Mesenchymal stem cell (in vitro differentiated cells and primary cell): ENCODE results near the gene CDCA3.

Source experiments
- DNase-seq: peaks from one replicate; pipeline ENCODE4 v3.0.0-alpha.2; 2013
- H2AFZ ChIP-seq: one replicate; pipeline ENCODE4 v1.6.1; 2013; ENCODE audit warnings: low read depth, mild to moderate bottlenecking, control low read depth, inconsistent platforms, low read length, moderate library complexity
- H2AK5ac ChIP-seq: 2 replicates; pipeline ENCODE4 v1.6.1; 2013; ENCODE audit warnings: low read length, moderate library complexity, mild to moderate bottlenecking, inconsistent platforms; ENCODE audit not compliant: severe bottlenecking
- H2BK120ac ChIP-seq: one replicate; pipeline ENCODE4 v1.6.1; 2013; ENCODE audit warnings: low read depth, mild to moderate bottlenecking, inconsistent platforms, low read length, moderate library complexity
- H2BK12ac ChIP-seq, 2 experiments: one replicate each; pipeline ENCODE4 v1.6.1; 2013; ENCODE audit warnings: inconsistent platforms in 2 of 2, low read length in 2 of 2, mild to moderate bottlenecking in 2 of 2, moderate library complexity in 2 of 2, control low read depth in 1 of 2
- H2BK15ac ChIP-seq: one replicate; pipeline ENCODE4 v1.6.1; 2013; ENCODE audit warnings: mild to moderate bottlenecking, low read depth, inconsistent platforms; ENCODE audit not compliant: poor library complexity, severe bottlenecking
- H2BK5ac ChIP-seq: 2 replicates; pipeline ENCODE4 v1.6.1; 2013; ENCODE audit warnings: low read depth, mild to moderate bottlenecking, low read length, control low read depth, inconsistent platforms; ENCODE audit not compliant: poor library complexity, severe bottlenecking
- H3K14ac ChIP-seq, 2 experiments: one replicate each; pipeline ENCODE4 v1.6.1; 2013; ENCODE audit warnings: inconsistent platforms in 2 of 2, low read length in 2 of 2, control low read depth in 1 of 2, mild to moderate bottlenecking in 1 of 2, moderate library complexity in 1 of 2
- H3K18ac ChIP-seq, 2 experiments: one replicate each; pipeline ENCODE4 v1.6.1; 2013; ENCODE audit warnings: inconsistent platforms in 2 of 2, low read length in 2 of 2, control low read depth in 1 of 2, low read depth in 1 of 2, mild to moderate bottlenecking in 1 of 2
- H3K23ac ChIP-seq, 2 experiments: one replicate each; pipeline ENCODE4 v1.6.1; 2013; ENCODE audit warnings: inconsistent platforms in 2 of 2, low read length in 2 of 2, mild to moderate bottlenecking in 2 of 2, moderate library complexity in 2 of 2, control low read depth in 1 of 2
- H3K27ac ChIP-seq: 2 replicates; pipeline ENCODE4 v1.5.1; 2013; ENCODE audit warnings: mild to moderate bottlenecking, moderate library complexity, low read length, control low read depth, inconsistent platforms; ENCODE audit not compliant: poor library complexity, severe bottlenecking
- H3K27me3 ChIP-seq, 2 experiments: 2 replicates each; pipeline versions ENCODE4 v1.6.1 to v1.7.0; 2013; ENCODE audit warnings: low read length in 2 of 2, mild to moderate bottlenecking in 2 of 2, moderate library complexity in 2 of 2, control low read depth in 1 of 2, inconsistent platforms in 1 of 2; ENCODE audit not compliant: control insufficient read depth in 1 of 2, insufficient read depth in 1 of 2
- H3K36me3 ChIP-seq, 2 experiments: 2 replicates each; pipeline versions ENCODE4 v1.6.1 to v1.7.0; 2013; ENCODE audit warnings: low read length in 2 of 2, control low read depth in 1 of 2, inconsistent platforms in 1 of 2, low read depth in 1 of 2, mild to moderate bottlenecking in 1 of 2; ENCODE audit not compliant: insufficient read depth in 2 of 2, control insufficient read depth in 1 of 2
- H3K4ac ChIP-seq, 2 experiments: one replicate each; pipeline ENCODE4 v1.6.1; 2013; ENCODE audit warnings: inconsistent platforms in 2 of 2, low read length in 2 of 2, mild to moderate bottlenecking in 2 of 2, moderate library complexity in 2 of 2, control low read depth in 1 of 2, low read depth in 1 of 2
- H3K4me1 ChIP-seq: 2 replicates; pipeline ENCODE4 v1.6.1; 2013; ENCODE audit warnings: low read depth, low read length, control low read depth; ENCODE audit not compliant: control insufficient read depth, insufficient read depth
- H3K4me2 ChIP-seq: 2 replicates; pipeline ENCODE4 v1.6.1; 2013; ENCODE audit warnings: low read length, mild to moderate bottlenecking, inconsistent platforms; ENCODE audit not compliant: poor library complexity, severe bottlenecking
- H3K4me3 ChIP-seq, 2 experiments: 2 replicates each; pipeline versions ENCODE4 v1.5.1 to v1.7.0; 2013; ENCODE audit warnings: low read length in 2 of 2, mild to moderate bottlenecking in 2 of 2, control low read depth in 1 of 2, low read depth in 1 of 2; ENCODE audit not compliant: insufficient read depth in 1 of 2
- H3K79me1 ChIP-seq: replicated peaks from 2 replicates; pipeline ENCODE4 v1.6.1; 2013; ENCODE audit warnings: mild to moderate bottlenecking, control low read depth, low read length, inconsistent platforms; ENCODE audit not compliant: poor library complexity, severe bottlenecking
- H3K9ac ChIP-seq: 2 replicates; pipeline ENCODE4 v1.7.0; 2013; ENCODE audit warnings: mild to moderate bottlenecking, low read length, moderate library complexity
- H3K9me3 ChIP-seq: 2 replicates; pipeline ENCODE4 v1.7.0; 2013; ENCODE audit warnings: mild to moderate bottlenecking, low read length; ENCODE audit not compliant: control insufficient read depth
- H4K8ac ChIP-seq: one replicate; pipeline ENCODE4 v1.6.1; 2013; ENCODE audit warnings: inconsistent platforms, mild to moderate bottlenecking, low read length, moderate library complexity
- H4K91ac ChIP-seq: one replicate; pipeline ENCODE4 v1.6.1; 2013; ENCODE audit warnings: mild to moderate bottlenecking, low read length, inconsistent platforms
- WGBS: methylation state at CpG from one replicate; pipeline ENCODE4 v1.1.7; 2013; ENCODE audit warnings: mixed read lengths; 5-methylcytosine and 5-hydroxymethylcytosine counted together

CDCA3 gene

GRCh38 chr12:6863033-6863432, 11.9 kb upstream of the CDCA3 start:
- Histone ChIP-seq H4K8ac (no peak overlapping the region), H2AFZ (no peak overlapping the region)
- WGBS = 96% methylated on average over 11 of the region's 11 CpGs

GRCh38 chr12:6861391-6861790, 10.3 kb upstream of the CDCA3 start:
- H3K36me3 ChIP-seq = peaks cover 95 to 98% of the 10 kb centered on the region in 2 experiments
- H3K4ac ChIP-seq = no peak overlapping the region
- no peak overlapping the region for H3K4me2 ChIP-seq
- H3K4me1 ChIP-seq = no peaks in the 10 kb centered on the region
- no peak overlapping the region for H2BK12ac ChIP-seq
- H2BK15ac ChIP-seq = no peak overlapping the region
- H3K9me3 ChIP-seq = no peaks in the 10 kb centered on the region
- no peak overlapping the region for H4K91ac ChIP-seq
- H2BK120ac ChIP-seq = no peak overlapping the region
- H3K27me3 ChIP-seq = no peaks in the 10 kb centered on the region
- no peak overlapping the region for H4K8ac ChIP-seq
- no peak overlapping the region for H3K23ac ChIP-seq
- peaks cover 27% of the 10 kb centered on the region for H3K79me1 ChIP-seq
- DNase-seq = no peak
- no peak overlapping the region for H2AK5ac ChIP-seq
- no peak overlapping the region for H3K27ac ChIP-seq
- H3K14ac ChIP-seq = no peak overlapping the region
- H3K4me3 ChIP-seq = no peak overlapping the region
- H3K18ac ChIP-seq = no peak overlapping the region
- 95% methylated on average over 9 of the region's 9 CpGs for WGBS
- H3K9ac ChIP-seq = no peak overlapping the region
- no peak overlapping the region for H2BK5ac ChIP-seq
- H2AFZ ChIP-seq = no peak overlapping the region

More at GRCh38 chr12:6863033-6863432, 11.9 kb upstream of the CDCA3 start:
- Histone ChIP-seq H2BK15ac (no peak overlapping the region), H2BK120ac (no peak overlapping the region), H3K36me3 (peaks cover 80 to 83% of the 10 kb centered on the region in 2 experiments), H2AK5ac (no peak overlapping the region), H3K18ac (no peak overlapping the region), H3K4me2 (no peak overlapping the region), H3K9ac (no peak overlapping the region), H3K27me3 (no peaks in the 10 kb centered on the region), H3K4ac (no peak overlapping the region), H2BK5ac (no peak overlapping the region), H3K4me3 (no peak overlapping the region), H3K9me3 (no peaks in the 10 kb centered on the region), H3K27ac (no peak overlapping the region), H3K14ac (no peak overlapping the region), H3K4me1 (peaks cover 7% of the 10 kb centered on the region), H4K91ac (no peak overlapping the region), H3K79me1 (peaks cover 20% of the 10 kb centered on the region), H3K23ac (no peak overlapping the region), H2BK12ac (no peak overlapping the region)
- no peak for DNase-seq

- H2BK5ac ChIP-seq = no peak overlapping the region
- no peak overlapping the region for H3K27ac ChIP-seq
- no peak overlapping the region for H3K4me2 ChIP-seq
- H2BK120ac ChIP-seq = no peak overlapping the region
- no peak overlapping the region for H3K4ac ChIP-seq
- H2BK15ac ChIP-seq = no peak overlapping the region
- H3K36me3 ChIP-seq = peaks cover 95 to 98% of the 10 kb centered on the region in 2 experiments
- no peak overlapping the region for H3K23ac ChIP-seq
- no peaks in the 10 kb centered on the region for H3K9me3 ChIP-seq
- H4K8ac ChIP-seq = no peak overlapping the region
- peaks cover 31% of the 10 kb centered on the region for H3K79me1 ChIP-seq
- no peak overlapping the region for H2AFZ ChIP-seq
- H3K9ac ChIP-seq = no peak overlapping the region
- WGBS = 95% methylated on average over 7 of the region's 7 CpGs
- no peak for DNase-seq
- no peak overlapping the region for H4K91ac ChIP-seq
- no peak overlapping the region for H3K4me3 ChIP-seq
- H3K4me1 ChIP-seq = no peaks in the 10 kb centered on the region
- no peak overlapping the region for H3K18ac ChIP-seq
- H2AK5ac ChIP-seq = no peak overlapping the region
- no peak overlapping the region for H2BK12ac ChIP-seq
- no peak overlapping the region for H3K14ac ChIP-seq
- no peaks in the 10 kb centered on the region for H3K27me3 ChIP-seq
These were observed 9.9 kb upstream of the CDCA3 start for GRCh38 chr12:6860942-6861341.

- H2BK5ac ChIP-seq = no peak overlapping the region
- no peak overlapping the region for H2AFZ ChIP-seq
- H3K36me3 ChIP-seq = peaks cover 95 to 98% of the 10 kb centered on the region in 2 experiments
- no peak overlapping the region for H3K23ac ChIP-seq
- H3K27ac ChIP-seq = no peak overlapping the region
- H3K9ac ChIP-seq = no peak overlapping the region
- H3K27me3 ChIP-seq = no peaks in the 10 kb centered on the region
- H3K4me1 ChIP-seq = no peaks in the 10 kb centered on the region
- H4K91ac ChIP-seq = no peak overlapping the region
- no peak overlapping the region for H3K4ac ChIP-seq
- H4K8ac ChIP-seq = no peak overlapping the region
- no peak overlapping the region for H2BK15ac ChIP-seq
- H2BK120ac ChIP-seq = no peak overlapping the region
- H3K18ac ChIP-seq = no peak overlapping the region
- no peak overlapping the region for H3K4me3 ChIP-seq
- peaks cover 39% of the 10 kb centered on the region for H3K79me1 ChIP-seq
- no peak for DNase-seq
- no peak overlapping the region for H2BK12ac ChIP-seq
- WGBS = 91% methylated on average over 9 of the region's 9 CpGs
- no peaks in the 10 kb centered on the region for H3K9me3 ChIP-seq
- no peak overlapping the region for H3K4me2 ChIP-seq
- no peak overlapping the region for H2AK5ac ChIP-seq
- H3K14ac ChIP-seq = no peak overlapping the region
These were observed 9.0 kb upstream of the CDCA3 start for GRCh38 chr12:6860116-6860515.
